Activated naive CD8-positive, alpha-beta T cell treated with anti-CD3 and anti-CD28 coated beads, Interleukin-2, amount 50 U/mL, for 24 hours (primary cell): ENCODE measurements around the gene LRP2.
"Not testable (repeated sequence)": the region's sequence is repeated elsewhere in the genome, so short reads cannot be mapped to it uniquely, and the experiment has no call there.

ENCODE experiments used
- ATAC-seq: fragments of 150-1000 bp; cut with Tn5 transposase; one replicate; pipeline ENCODE4 v1.10.0; 2021
- DNase-seq: peaks from one replicate; pipeline ENCODE4 v3.0.0; 2021
- H3K27ac Mint-ChIP-seq: one replicate; pipeline ENCODE4 v1.8.0; 2021; ENCODE audit warnings: mild to moderate bottlenecking, mixed read lengths
- H3K27me3 Mint-ChIP-seq: one replicate; pipeline ENCODE4 v1.8.0; 2021; ENCODE audit warnings: mixed read lengths
- H3K36me3 Mint-ChIP-seq: one replicate; pipeline ENCODE4 v1.8.0; 2021; ENCODE audit warnings: low read depth, mixed read lengths
- H3K4me1 Mint-ChIP-seq: one replicate; pipeline ENCODE4 v1.8.0; 2021; ENCODE audit warnings: mixed read lengths
- H3K4me3 Mint-ChIP-seq: one replicate; pipeline ENCODE4 v1.8.0; 2021; ENCODE audit warnings: mild to moderate bottlenecking, moderate library complexity, mixed read lengths
- H3K9me3 Mint-ChIP-seq: one replicate; pipeline ENCODE4 v1.8.0; 2021; ENCODE audit warnings: mixed read lengths

Gene LRP2

GRCh38 chr2:169330555-169331198 is 31.7 kb downstream of the LRP2 start:
- H3K27ac Mint-ChIP-seq: no peak overlapping the region
- no peak for DNase-seq
- H3K36me3 Mint-ChIP-seq: no peaks in the 10 kb centered on the region
- H3K4me1 Mint-ChIP-seq: no peaks in the 10 kb centered on the region
- no peak overlapping the region for H3K4me3 Mint-ChIP-seq
- ATAC-seq: no peak
- H3K27me3 Mint-ChIP-seq: no peaks in the 10 kb centered on the region
- H3K9me3 Mint-ChIP-seq: no peaks in the 10 kb centered on the region

- Mint-ChIP-seq H3K36me3 (no peaks in the 10 kb centered on the region), H3K27me3 (no peaks in the 10 kb centered on the region), H3K9me3 (no peaks in the 10 kb centered on the region), H3K4me1 (no peaks in the 10 kb centered on the region), H3K4me3 (no peak overlapping the region), H3K27ac (no peak overlapping the region)
- DNase-seq (no peak), ATAC-seq (no peak)
Measured at GRCh38 chr2:169329688-169330554, 32.4 kb downstream of the LRP2 start.

- no peaks in the 10 kb centered on the region for H3K9me3 Mint-ChIP-seq
Measured at GRCh38 chr2:169328785-169329184, 33.5 kb downstream of the LRP2 start.

GRCh38 chr2:169327837-169328236 is 34.5 kb downstream of the LRP2 start:
- ATAC-seq, H3K27me3 Mint-ChIP-seq, DNase-seq, H3K4me3 Mint-ChIP-seq, H3K27ac Mint-ChIP-seq, H3K4me1 Mint-ChIP-seq, H3K36me3 Mint-ChIP-seq, H3K9me3 Mint-ChIP-seq: not testable (repeated sequence)

More at GRCh38 chr2:169328785-169329184, 33.5 kb downstream of the LRP2 start:
- DNase-seq (no peak), ATAC-seq (no peak)
- Mint-ChIP-seq H3K4me1 (no peaks in the 10 kb centered on the region), H3K27me3 (no peaks in the 10 kb centered on the region), H3K36me3 (no peaks in the 10 kb centered on the region), H3K4me3 (no peak overlapping the region), H3K27ac (no peak overlapping the region)

- not testable (repeated sequence) for H3K9me3 Mint-ChIP-seq, H3K4me1 Mint-ChIP-seq, H3K27ac Mint-ChIP-seq, ATAC-seq, H3K4me3 Mint-ChIP-seq, DNase-seq, H3K36me3 Mint-ChIP-seq, H3K27me3 Mint-ChIP-seq
Measured at GRCh38 chr2:169325886-169326285, 36.4 kb downstream of the LRP2 start.

GRCh38 chr2:169324581-169325260 is 37.6 kb downstream of the LRP2 start:
- Mint-ChIP-seq H3K4me1 (no peaks in the 10 kb centered on the region), H3K36me3 (no peaks in the 10 kb centered on the region), H3K27me3 (peaks cover 4% of the 10 kb centered on the region), H3K4me3 (no peak overlapping the region), H3K27ac (no peak overlapping the region), H3K9me3 (no peaks in the 10 kb centered on the region)
- DNase-seq (no peak), ATAC-seq (no peak)

- ATAC-seq (no peak), DNase-seq (no peak)
- peaks cover 5% of the 10 kb centered on the region for H3K27me3 Mint-ChIP-seq
- H3K4me3 Mint-ChIP-seq: no peak overlapping the region
- no peaks in the 10 kb centered on the region for H3K36me3 Mint-ChIP-seq
- H3K4me1 Mint-ChIP-seq: no peaks in the 10 kb centered on the region
- H3K27ac Mint-ChIP-seq: no peak overlapping the region
- no peaks in the 10 kb centered on the region for H3K9me3 Mint-ChIP-seq
Measured at GRCh38 chr2:169323841-169324240, 38.5 kb downstream of the LRP2 start.

GRCh38 chr2:169320561-169320960 is 41.8 kb downstream of the LRP2 start:
- Mint-ChIP-seq H3K4me3 (no peak overlapping the region), H3K9me3 (no peaks in the 10 kb centered on the region), H3K4me1 (no peaks in the 10 kb centered on the region), H3K27me3 (peaks cover 21% of the 10 kb centered on the region), H3K27ac (no peak overlapping the region), H3K36me3 (no peaks in the 10 kb centered on the region)
- no peak for DNase-seq
- ATAC-seq: no peak

- Mint-ChIP-seq H3K36me3 (no peaks in the 10 kb centered on the region), H3K4me3 (no peak overlapping the region), H3K4me1 (no peaks in the 10 kb centered on the region), H3K27ac (no peak overlapping the region), H3K9me3 (no peaks in the 10 kb centered on the region), H3K27me3 (peaks cover 26% of the 10 kb centered on the region)
- no peak for DNase-seq
- no peak for ATAC-seq
Measured at GRCh38 chr2:169315357-169315756, 47.0 kb downstream of the LRP2 start.

GRCh38 chr2:169308349-169308748 is 54.0 kb downstream of the LRP2 start:
- not testable (repeated sequence) for ATAC-seq, H3K27ac Mint-ChIP-seq, DNase-seq, H3K27me3 Mint-ChIP-seq, H3K9me3 Mint-ChIP-seq, H3K4me3 Mint-ChIP-seq, H3K36me3 Mint-ChIP-seq, H3K4me1 Mint-ChIP-seq

GRCh38 chr2:169304689-169305088 is 57.6 kb downstream of the LRP2 start:
- not testable (repeated sequence) for H3K36me3 Mint-ChIP-seq, H3K27ac Mint-ChIP-seq, H3K4me3 Mint-ChIP-seq, ATAC-seq, H3K9me3 Mint-ChIP-seq, H3K4me1 Mint-ChIP-seq, H3K27me3 Mint-ChIP-seq, DNase-seq

GRCh38 chr2:169303579-169304305 is 58.6 kb downstream of the LRP2 start:
- ATAC-seq (no peak), DNase-seq (no peak)
- H3K36me3 Mint-ChIP-seq: no peaks in the 10 kb centered on the region
- H3K4me3 Mint-ChIP-seq: no peak overlapping the region
- peaks cover 10% of the 10 kb centered on the region for H3K27me3 Mint-ChIP-seq
- no peaks in the 10 kb centered on the region for H3K4me1 Mint-ChIP-seq
- H3K27ac Mint-ChIP-seq: no peak overlapping the region
- H3K9me3 Mint-ChIP-seq: no peaks in the 10 kb centered on the region

- Mint-ChIP-seq H3K27ac (no peak overlapping the region), H3K4me3 (no peak overlapping the region), H3K4me1 (no peaks in the 10 kb centered on the region), H3K36me3 (no peaks in the 10 kb centered on the region), H3K27me3 (peaks cover 14% of the 10 kb centered on the region), H3K9me3 (no peaks in the 10 kb centered on the region)
- ATAC-seq: no peak
- no peak for DNase-seq
Measured at GRCh38 chr2:169302364-169302763, 60.0 kb downstream of the LRP2 start.

GRCh38 chr2:169301596-169302335 is 60.6 kb downstream of the LRP2 start:
- Mint-ChIP-seq H3K27ac (no peak overlapping the region), H3K36me3 (no peaks in the 10 kb centered on the region), H3K4me3 (no peak overlapping the region), H3K27me3 (peaks cover 16% of the 10 kb centered on the region), H3K9me3 (no peaks in the 10 kb centered on the region), H3K4me1 (no peaks in the 10 kb centered on the region)
- ATAC-seq: no peak
- no peak for DNase-seq
